H1 (cell line): ENCODE results near the gene FOSB. TPM values are rescaled to one million over a fixed set of nuclear protein-coding genes. Genes with fewer than 3 reads are reported as not detected.

ENCODE experiments used
- EGR1 ChIP-seq: IDR thresholded peaks from 2 replicates; pipeline ENCODE4 v1.6.1; 2011; ENCODE audit warnings: low read depth, low read length, borderline replicate concordance
- EZH2 ChIP-seq: fragments of 200-600 bp; sonication (generic); IDR thresholded peaks from 2 replicates; pipeline ENCODE4 v1.7.1; 2012; ENCODE audit warnings: low read depth, mild to moderate bottlenecking, moderate library complexity, low read length, inconsistent platforms; ENCODE audit not compliant: severe bottlenecking
- HDAC2 ChIP-seq, 2 experiments: fragments of 300-600 bp in 1 of 2; sonication (generic) in 1 of 2; IDR thresholded peaks; 2 replicates each; pipeline ENCODE4 v1.6.1; 2011 to 2012; ENCODE audit warnings: low read depth in 2 of 2, low read length in 2 of 2, mild to moderate bottlenecking in 2 of 2, moderate library complexity in 2 of 2, borderline replicate concordance in 1 of 2, inconsistent platforms in 1 of 2
- MAFK ChIP-seq: IDR thresholded peaks from 2 replicates; pipeline ENCODE4 v1.6.1; 2012; ENCODE audit warnings: low read depth, mild to moderate bottlenecking, improper control_type of control experiment, low read length
- NANOG ChIP-seq: IDR thresholded peaks from 2 replicates; pipeline ENCODE4 v1.6.1; 2011; ENCODE audit warnings: low read length, low read depth, mild to moderate bottlenecking, inconsistent platforms; ENCODE audit not compliant: insufficient read depth, poor library complexity, severe bottlenecking
- RNF2 ChIP-seq: fragments of 200-900, 300-1000 bp; sonication (generic); IDR thresholded peaks from 2 replicates; pipeline ENCODE4 v1.7.1; 2016; ENCODE audit warnings: borderline replicate concordance, low read depth, mild to moderate bottlenecking, antibody characterized with exemption, low read length; ENCODE audit not compliant: poor library complexity, severe bottlenecking; ENCODE audit errors: missing control alignments
- SAP30 ChIP-seq: fragments of 300-600 bp; sonication (generic); IDR thresholded peaks from 2 replicates; pipeline ENCODE4 v1.7.1; 2012; ENCODE audit warnings: low read length, moderate library complexity, mild to moderate bottlenecking, inconsistent platforms; ENCODE audit not compliant: insufficient read depth, insufficient replicate concordance
- SP1 ChIP-seq: IDR thresholded peaks from 2 replicates; pipeline ENCODE4 v1.6.1; 2011; ENCODE audit warnings: low read depth, low read length
- SRF ChIP-seq: IDR thresholded peaks from 2 replicates; pipeline ENCODE4 v1.6.1; 2011; ENCODE audit warnings: mild to moderate bottlenecking, low read depth, low read length, moderate library complexity
- SUZ12 ChIP-seq: fragments of 200-600 bp; sonication (generic); IDR thresholded peaks from 2 replicates; pipeline ENCODE4 v1.6.1; 2012; ENCODE audit warnings: mild to moderate bottlenecking, inconsistent platforms, low read length, moderate library complexity, mixed read lengths
- polyA plus RNA-seq, 7 experiments: library from polyadenylated mRNA; depleted of rRNA in 3 of 7; stranded (reverse) in 5 of 7; unstranded in 2 of 7; fragments of >200 nt in 5 of 7; fragments of 200-250 nt in 2 of 7; gene quantifications; 1 replicate in 5 of 7; 2 replicates in 1 of 7; 4 replicates in 1 of 7; pipeline versions ENCODE4 v1.2.1 to v1.2.3, GENCODE V29; 2011 to 2013; ENCODE audit warnings: missing spikeins in 2 of 7, mixed read lengths in 2 of 7
- total RNA-seq: library from RNA; stranded (reverse); fragmentation: NEBNext Ultra II Directional; extraction: Animal tissue kit (Norgen Biotek cat#: 25700); gene quantifications from 2 replicates; pipeline ENCODE4 v1.2.1, GENCODE V29; 2021

The FOSB gene
- total and polyA plus RNA-seq, 2 of the 8 experiments (the other 6 are each of a cell fraction or from before 2014, with no cell fraction given), result 0.44 to 2.7 TPM

GRCh38 chr19:45508861-45509691, 41.3 kb downstream of the FOSB start (continued):
- TF ChIP-seq SUZ12 (no peak), MAFK (peak; percentile 8; the same call in 1 of the 2 replicates), EZH2 (no peak), HDAC2 (IDR thresholded peaks at IDR 0.05; ENCODE audit: borderline replicate concordance in 1 of 2, low read depth in 2 of 2, low read length in 2 of 2) (0 out of 4 replicates have a peak, but pooled peaks of 1 of the 2 experiments have one; percentile 59), SAP30 (no peak), RNF2 (no peak), SRF (peak; percentile 48; the same call in 1 of the 2 replicates), EGR1 (peak; percentile 25; the same call in 1 of the 2 replicates), SP1 (no peak), NANOG (no peak)
- TF ChIP-seq, all 59 proteins: peak for 7
